ENCODE measurements around the gene NHS.

Gene NHS

DNA sequence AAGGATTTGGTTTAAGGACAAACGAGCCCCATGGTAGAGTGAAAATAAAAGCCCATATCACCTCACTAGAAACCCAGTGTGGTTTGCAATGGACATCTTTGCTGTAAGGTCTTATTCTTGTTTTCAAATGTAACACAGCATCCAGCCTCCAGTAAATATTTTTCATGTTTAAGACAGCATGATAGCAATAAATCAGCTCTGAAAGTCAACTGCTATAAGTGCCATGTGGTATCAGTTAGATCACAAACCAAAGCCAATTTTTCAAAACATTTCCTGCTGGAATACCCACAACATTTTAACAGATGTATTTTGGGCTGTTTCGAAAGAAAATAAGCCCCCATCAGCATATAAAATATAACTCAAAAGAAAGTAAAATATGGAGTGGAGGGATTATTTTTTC lies 338.3 kb downstream of the NHS start:
- no peaks in the 10 kb centered on the region for H3K4me1 ChIP-seq (ENCODE audit: insufficient read depth, low read length)
- no peaks in the 10 kb centered on the region for H3K36me3 ChIP-seq (ENCODE audit: insufficient read depth, low read length)
- H3K9ac ChIP-seq (ENCODE audit: low read depth, low read length), result no peak overlapping the region
- no peaks in the 10 kb centered on the region for H3K9me3 ChIP-seq (ENCODE audit: control insufficient read depth, insufficient read depth, low read length)

DNA sequence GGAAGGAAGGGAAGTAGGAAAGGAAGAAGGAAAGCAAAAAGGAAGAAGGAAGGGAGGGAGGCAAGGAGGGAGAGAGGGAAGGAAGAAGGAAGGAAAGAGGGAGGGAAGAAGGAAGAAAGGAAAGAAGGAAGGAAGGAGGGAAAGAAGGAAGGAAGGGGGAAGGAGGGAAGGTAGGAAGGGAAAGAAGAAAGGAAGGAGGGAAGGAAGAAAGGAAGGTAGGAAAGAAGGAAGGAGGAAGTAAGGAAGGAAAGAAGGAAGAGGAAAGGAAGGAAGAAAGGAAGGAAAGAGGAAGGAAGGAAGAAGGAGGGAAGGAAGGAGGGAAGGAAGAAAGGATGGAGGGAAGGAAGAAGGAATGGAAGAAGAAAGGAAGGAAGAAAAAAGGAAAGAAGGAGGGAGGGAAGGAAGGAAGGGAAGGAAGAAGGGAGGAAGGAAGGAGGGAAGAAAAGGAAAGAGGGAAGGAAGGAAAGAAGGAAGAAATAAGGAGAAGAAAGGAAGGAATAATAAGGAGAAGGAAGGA lies 343.7 kb downstream of the NHS start:
- no peaks in the 10 kb centered on the region for H3K36me3 ChIP-seq (ENCODE audit: insufficient read depth, low read length)
- H3K9me3 ChIP-seq (ENCODE audit: control insufficient read depth, insufficient read depth, low read length), result no peaks in the 10 kb centered on the region
- H3K4me1 ChIP-seq (ENCODE audit: insufficient read depth, low read length), result peaks cover 21% of the 10 kb centered on the region
- H3K9ac ChIP-seq (ENCODE audit: low read depth, low read length), result no peak overlapping the region

DNA sequence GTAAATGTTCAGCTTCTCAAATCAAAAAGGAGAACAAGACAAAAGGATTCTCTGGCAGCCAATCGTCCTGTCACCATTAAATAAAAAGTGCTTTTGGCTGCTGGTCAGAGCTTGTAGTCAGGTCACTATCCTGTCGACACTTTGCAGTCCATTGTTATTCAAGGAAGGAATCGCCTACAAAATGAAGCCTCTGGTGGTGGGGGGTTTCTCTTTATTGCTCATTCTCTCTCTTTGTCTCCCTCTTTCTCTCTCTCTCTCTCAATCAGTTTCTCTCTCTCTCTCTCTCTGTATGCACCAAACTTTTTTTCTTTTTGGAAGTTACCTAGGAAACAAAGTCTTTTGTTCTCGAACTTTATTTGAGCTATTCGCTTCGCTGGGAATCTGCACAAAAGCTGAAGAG lies 344.7 kb downstream of the NHS start:
- Histone ChIP-seq H3K9ac (ENCODE audit: low read depth, low read length) (no peak overlapping the region; the same call in 1 of the 2 replicates), H3K9me3 (ENCODE audit: control insufficient read depth, insufficient read depth, low read length) (no peaks in the 10 kb centered on the region), H3K4me1 (ENCODE audit: insufficient read depth, low read length) (peaks cover 21% of the 10 kb centered on the region)

DNA sequence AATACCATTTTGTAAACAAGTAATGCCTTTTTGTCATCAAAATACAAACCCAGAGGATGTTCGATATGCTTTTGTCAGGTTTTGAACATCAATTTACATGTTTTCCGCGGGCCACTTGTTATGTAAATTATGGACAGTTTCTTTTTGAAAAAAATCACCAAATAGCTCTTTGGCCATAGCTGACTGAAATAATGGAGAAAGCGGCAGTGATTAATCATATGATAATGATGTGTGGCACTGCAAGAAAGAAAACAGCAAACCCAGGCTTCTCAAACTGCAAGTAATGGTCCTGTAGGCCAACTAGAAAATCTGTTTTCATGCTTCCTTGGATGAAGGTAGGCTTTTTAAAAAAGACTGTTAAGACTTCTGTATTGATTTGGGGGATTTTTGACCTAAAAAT lies 346.7 kb downstream of the NHS start:
- Histone ChIP-seq H3K4me1 (ENCODE audit: insufficient read depth, low read length) (peaks cover 21% of the 10 kb centered on the region), H3K9ac (ENCODE audit: low read depth, low read length) (no peak overlapping the region), H3K9me3 (ENCODE audit: control insufficient read depth, insufficient read depth, low read length) (no peaks in the 10 kb centered on the region), H3K36me3 (ENCODE audit: insufficient read depth, low read length) (no peaks in the 10 kb centered on the region)

More for the DNA sequence above, 344.7 kb downstream of the NHS start:
- H3K36me3 ChIP-seq (ENCODE audit: insufficient read depth, low read length), result no peaks in the 10 kb centered on the region

DNA sequence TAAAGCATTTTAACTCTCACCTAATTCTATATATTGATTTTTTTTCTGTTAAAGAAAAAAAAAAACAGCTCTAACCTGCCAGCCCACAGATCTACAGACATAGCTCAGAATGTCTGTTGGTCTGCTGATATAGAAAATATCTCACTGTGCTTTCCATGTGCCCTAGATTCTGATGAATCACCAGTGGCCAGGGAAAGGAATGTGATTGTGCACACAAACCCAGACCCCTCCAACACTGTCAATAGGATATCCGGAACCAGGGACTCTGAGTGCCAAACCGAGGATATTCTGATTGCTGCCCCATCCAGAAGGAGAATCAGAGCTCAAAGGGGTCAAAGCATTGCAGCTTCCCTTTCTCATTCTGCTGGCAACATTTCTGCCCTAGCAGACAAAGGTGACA lies 350.2 kb downstream of the NHS start:
- Histone ChIP-seq H3K9ac (ENCODE audit: low read depth, low read length) (no peak overlapping the region), H3K4me1 (ENCODE audit: insufficient read depth, low read length) (peaks cover 15% of the 10 kb centered on the region), H3K9me3 (ENCODE audit: control insufficient read depth, insufficient read depth, low read length) (no peaks in the 10 kb centered on the region), H3K36me3 (ENCODE audit: insufficient read depth, low read length) (peaks cover 4% of the 10 kb centered on the region)

DNA sequence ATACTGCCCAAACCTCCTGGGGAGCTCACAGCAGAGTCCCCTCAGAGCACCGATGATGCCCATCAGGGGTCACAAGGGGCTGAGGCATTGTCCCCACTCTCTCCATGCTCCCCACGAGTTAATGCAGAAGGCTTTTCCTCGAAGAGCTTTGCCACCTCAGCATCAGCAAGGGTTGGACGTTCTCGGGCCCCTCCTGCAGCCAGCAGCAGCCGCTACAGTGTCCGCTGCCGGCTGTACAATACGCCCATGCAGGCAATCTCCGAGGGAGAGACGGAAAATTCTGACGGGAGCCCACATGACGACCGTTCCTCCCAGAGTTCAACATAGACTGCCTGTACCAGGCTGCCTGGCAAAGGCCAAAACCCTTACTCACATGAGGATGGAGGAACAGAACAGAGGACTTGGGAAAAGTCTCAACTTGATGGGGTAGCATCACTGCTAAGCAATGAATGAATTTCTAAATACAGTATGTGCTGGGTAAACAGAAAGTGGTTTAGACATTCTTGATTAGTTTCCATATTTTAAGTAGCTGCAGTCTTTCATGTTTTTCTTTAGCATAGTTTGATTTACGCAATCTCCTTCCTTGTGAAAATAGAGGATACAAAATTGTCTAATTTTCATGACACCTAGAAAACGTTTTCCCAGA lies 357.3 kb downstream of the NHS start:
- H3K9me3 ChIP-seq (ENCODE audit: control insufficient read depth, insufficient read depth, low read length), result no peaks in the 10 kb centered on the region
- H3K36me3 ChIP-seq (ENCODE audit: insufficient read depth, low read length), result peaks cover 4% of the 10 kb centered on the region
- H3K4me1 ChIP-seq (ENCODE audit: insufficient read depth, low read length), result peaks cover 6% of the 10 kb centered on the region; the same call in 1 of the 2 replicates
- H3K9ac ChIP-seq (ENCODE audit: low read depth, low read length), result no peak overlapping the region

DNA sequence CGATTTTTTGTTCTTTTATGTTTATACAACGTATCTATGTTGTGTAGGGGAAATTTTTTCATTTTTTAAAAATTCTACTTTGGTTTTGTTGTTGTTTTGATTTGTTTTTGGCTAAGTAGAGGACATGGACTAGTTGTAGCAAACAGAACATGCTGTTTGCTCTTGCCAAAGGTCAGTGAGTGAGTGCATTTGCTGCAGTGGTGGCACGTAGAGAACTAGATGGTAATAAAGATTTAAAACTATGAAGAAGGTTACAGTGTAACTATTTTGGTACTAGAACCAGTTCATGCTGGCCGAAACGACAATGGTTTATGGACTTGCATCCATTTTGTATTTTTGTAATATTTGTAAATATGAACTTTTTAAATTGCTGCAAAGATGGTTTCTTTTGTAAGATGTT lies 360.4 kb downstream of the NHS start:
- Histone ChIP-seq H3K36me3 (ENCODE audit: insufficient read depth, low read length) (no peaks in the 10 kb centered on the region), H3K9ac (ENCODE audit: low read depth, low read length) (no peak overlapping the region), H3K9me3 (ENCODE audit: control insufficient read depth, insufficient read depth, low read length) (no peaks in the 10 kb centered on the region), H3K4me1 (ENCODE audit: insufficient read depth, low read length) (peaks cover 6% of the 10 kb centered on the region; the same call in 1 of the 2 replicates)

DNA sequence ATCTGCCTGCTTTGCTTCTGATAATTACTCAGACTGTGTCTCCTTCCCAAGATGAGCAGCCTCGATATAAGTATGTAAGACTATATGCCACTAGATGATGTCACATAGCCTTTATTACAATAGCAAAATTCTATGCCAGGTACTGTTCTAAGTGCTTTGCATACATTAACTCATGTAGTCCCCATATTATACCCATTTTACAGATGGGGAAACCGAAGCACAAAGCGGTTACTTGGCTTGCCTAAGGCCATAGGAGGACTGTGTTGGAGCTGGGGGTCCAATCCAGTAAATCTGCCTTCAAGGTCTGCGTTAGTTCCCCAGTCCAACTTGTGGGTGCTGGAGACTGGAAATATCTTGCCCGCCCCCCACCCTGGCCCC lies 361.5 kb downstream of the NHS start:
- H3K4me1 ChIP-seq (ENCODE audit: insufficient read depth, low read length), result peaks cover 6% of the 10 kb centered on the region; the same call in 1 of the 2 replicates
- no peaks in the 10 kb centered on the region for H3K36me3 ChIP-seq (ENCODE audit: insufficient read depth, low read length)
- no peaks in the 10 kb centered on the region for H3K9me3 ChIP-seq (ENCODE audit: control insufficient read depth, insufficient read depth, low read length)
- H3K9ac ChIP-seq (ENCODE audit: low read depth, low read length), result peak overlapping the region; percentile 39; the same call in 1 of the 2 replicates

DNA sequence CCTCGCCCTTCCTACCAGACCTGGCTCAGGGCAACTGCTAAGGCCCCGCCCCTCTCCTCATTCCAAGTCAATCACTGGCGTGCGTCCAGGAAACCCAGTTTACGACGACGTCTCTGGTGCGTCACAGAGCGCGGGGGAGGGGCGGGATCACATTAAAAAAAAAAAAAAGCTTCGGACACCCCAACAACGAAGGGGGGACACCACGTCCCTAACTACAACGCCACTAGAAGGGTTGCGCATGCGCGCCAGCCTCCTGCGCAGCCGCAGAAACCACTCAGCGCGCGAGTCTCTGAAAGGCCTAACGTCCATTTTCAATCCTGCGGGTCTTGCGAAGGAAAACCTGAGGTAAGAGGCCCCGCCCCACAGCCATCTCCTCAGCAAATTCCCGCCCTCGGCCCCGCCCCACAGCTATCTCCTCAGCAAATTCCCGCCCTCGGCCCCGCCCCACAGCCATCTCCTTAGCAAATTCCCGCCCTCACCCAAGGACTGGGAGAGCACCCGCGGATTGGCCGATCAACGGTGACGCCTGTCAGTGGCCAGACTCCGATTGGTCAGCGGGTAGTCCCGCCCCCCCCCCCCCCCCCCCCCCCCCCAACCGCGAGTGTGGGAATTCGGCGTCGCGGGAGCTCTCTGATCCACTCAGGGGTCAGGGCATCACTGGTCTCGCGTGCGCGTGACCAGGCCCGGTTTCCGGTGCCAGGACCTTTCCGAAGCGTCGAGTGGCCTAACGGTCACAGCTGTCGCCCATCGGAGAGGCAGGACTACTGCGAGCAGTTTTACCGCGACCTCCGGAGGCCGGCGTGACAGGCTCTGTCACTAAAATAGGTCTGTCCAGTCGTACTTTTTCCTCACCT lies 362.1 kb downstream of the NHS start, which contains the start of gene SCML1:
Gene SCML1, plus strand, starts transcription at position 638 of the 854 bp plus-strand sequence. CDS start 6,694 bp downstream, outside the sequence.
- H3K9ac ChIP-seq (ENCODE audit: low read depth, low read length), result peak within 1 kb of the TSS; percentile 67; the same call in 1 of the 2 replicates
- H3K36me3 ChIP-seq (ENCODE audit: insufficient read depth, low read length), result no peaks in the 10 kb centered on the region
- no peaks in the 10 kb centered on the region for H3K9me3 ChIP-seq (ENCODE audit: control insufficient read depth, insufficient read depth, low read length)
- H3K4me1 ChIP-seq (ENCODE audit: insufficient read depth, low read length), result peaks cover 6% of the 10 kb centered on the region; the same call in 1 of the 2 replicates

DNA sequence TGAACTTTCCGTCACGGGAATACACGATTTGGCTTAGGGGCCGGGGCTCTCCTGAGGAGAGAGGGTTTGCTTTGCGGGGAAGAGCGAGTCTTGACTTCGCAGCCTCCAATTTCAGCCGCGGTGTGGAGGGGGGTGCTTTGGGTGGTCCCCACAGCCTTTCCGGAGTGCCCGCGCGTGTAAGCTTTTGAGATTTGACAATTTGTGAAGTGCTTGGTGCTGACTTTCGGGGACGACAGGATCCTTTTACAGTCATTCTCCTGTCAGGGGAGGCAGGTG lies 362.6 kb downstream of the NHS start:
- Histone ChIP-seq H3K4me1 (ENCODE audit: insufficient read depth, low read length) (peaks cover 6% of the 10 kb centered on the region; the same call in 1 of the 2 replicates), H3K9me3 (ENCODE audit: control insufficient read depth, insufficient read depth, low read length) (no peaks in the 10 kb centered on the region), H3K36me3 (ENCODE audit: insufficient read depth, low read length) (no peaks in the 10 kb centered on the region), H3K9ac (ENCODE audit: low read depth, low read length) (peak overlapping the region; percentile 67; the same call in 1 of the 2 replicates)

DNA sequence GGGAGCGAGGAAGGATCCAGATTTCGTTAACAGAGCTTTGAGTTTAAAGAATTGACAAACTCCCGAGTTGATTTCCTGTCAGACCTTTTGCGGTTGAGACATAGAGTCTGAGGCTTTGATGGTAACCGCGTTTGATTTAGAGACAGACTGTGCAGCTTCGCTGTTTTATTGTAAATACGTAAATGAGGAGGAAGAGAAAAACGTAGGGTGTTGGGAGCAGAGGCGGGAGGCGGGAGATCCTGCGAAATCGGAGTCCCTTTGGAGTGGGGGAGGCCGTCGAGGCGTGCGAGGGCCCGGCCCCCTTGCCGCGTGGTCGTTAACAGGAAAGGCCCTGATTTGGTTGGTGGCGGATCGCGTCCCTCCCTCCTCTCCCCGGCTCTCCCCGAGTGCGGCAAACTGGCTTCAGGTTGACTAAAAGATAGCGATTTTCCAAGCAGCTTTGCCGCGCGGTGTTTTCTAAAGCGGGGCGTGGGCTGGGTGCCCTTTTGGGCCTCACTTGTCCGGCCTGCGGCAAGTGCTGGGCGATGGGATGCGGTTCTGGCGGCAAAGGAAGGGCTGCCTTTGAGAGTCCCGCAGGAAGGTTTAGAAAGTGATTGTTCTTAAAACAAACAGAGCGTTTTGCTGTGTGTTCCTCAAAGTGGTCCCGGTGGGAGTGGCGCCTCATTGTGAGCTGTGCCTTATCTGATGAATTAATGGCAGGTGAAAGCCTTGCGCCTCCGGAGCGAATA lies 363.1 kb downstream of the NHS start:
- Histone ChIP-seq H3K9me3 (ENCODE audit: control insufficient read depth, insufficient read depth, low read length) (no peaks in the 10 kb centered on the region), H3K4me1 (ENCODE audit: insufficient read depth, low read length) (peaks cover 6% of the 10 kb centered on the region; the same call in 1 of the 2 replicates), H3K36me3 (ENCODE audit: insufficient read depth, low read length) (no peaks in the 10 kb centered on the region), H3K9ac (ENCODE audit: low read depth, low read length) (peak overlapping the region; percentile 67; the same call in 1 of the 2 replicates)

DNA sequence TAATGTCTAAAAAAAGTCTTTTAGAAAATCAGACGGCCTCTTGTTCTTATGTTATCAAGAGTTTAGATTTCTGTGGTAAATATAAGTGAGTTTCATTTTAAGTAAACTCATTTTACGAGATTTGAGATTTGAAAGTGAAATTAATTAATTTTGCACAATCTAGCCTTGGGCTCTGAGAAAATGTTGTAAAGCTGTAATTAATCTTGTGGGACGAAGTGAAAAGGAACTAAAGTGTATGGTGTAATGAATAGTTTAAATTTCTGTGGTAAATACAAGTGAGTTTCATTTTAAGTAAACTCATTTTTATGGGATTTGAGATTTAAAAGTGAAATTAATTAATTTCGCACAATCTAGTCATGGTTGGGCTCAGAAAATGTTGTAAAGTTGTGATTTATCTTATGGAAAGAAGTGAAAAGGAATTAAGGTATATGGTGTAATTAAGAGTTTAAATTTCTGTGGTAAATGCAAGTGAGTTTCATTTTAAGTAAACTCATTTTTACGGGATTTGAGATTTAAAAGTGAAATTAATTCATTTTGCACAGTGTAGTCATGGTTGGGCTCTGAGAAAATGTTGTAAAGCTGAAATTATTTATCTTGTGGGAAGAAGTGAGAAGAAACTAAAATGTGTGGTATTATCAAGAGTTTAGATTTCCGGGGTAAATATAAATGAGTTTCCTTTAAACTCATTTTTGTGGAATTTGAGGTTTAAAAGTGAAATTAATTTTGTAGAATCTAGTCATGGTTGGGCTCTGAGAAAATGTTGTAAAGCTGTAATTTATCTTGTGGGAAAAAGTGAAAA lies 363.9 kb downstream of the NHS start:
- H3K4me1 ChIP-seq (ENCODE audit: insufficient read depth, low read length), result peaks cover 3% of the 10 kb centered on the region; the same call in 1 of the 2 replicates
- no peaks in the 10 kb centered on the region for H3K9me3 ChIP-seq (ENCODE audit: control insufficient read depth, insufficient read depth, low read length)
- peak overlapping the region; percentile 67; the same call in 1 of the 2 replicates for H3K9ac ChIP-seq (ENCODE audit: low read depth, low read length)
- H3K36me3 ChIP-seq (ENCODE audit: insufficient read depth, low read length), result no peaks in the 10 kb centered on the region

DNA sequence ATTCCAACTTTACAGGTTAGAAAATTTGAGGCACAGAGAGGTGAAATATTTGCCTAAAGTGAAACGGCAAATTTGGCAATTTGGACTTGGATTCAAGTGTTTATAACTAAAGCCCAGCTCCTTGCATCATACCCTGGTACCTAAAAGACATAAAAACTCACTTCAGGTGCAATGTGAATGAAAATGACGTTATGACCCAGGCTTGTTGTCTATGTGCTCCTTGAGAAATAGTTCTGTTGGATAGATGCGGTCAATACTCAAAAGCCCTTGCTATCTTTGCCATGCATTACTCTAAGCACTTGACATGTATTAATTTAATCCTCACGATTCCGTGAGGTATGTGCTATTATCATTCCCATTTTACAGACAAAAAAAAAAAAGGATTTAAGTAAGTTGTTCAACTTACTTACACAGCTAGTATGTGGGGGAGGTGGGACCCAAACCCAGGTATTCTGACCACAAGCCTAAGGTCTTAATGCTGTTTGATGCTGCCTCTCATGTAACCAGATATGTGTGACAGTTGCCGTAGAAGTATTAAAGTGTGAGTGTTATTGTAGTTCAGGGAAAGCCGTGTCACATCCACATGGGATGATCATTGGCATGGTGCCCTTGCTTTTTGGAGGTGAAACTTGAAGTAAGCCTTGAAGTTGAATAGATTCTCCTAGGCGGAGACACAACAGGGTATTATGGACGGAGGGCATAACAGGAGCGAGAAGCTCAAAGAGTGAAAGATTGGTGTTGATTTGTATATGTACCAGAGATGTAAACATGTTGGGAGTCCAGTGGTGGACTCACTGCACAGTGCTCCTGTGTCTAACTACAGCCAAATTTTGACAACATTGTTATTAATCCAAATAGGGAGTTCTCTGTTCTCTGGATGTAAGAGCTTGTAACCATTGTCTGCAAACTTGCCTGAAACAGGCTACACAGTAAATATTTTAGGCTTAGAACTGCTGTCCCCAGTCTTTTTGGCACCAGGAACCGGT lies 365.4 kb downstream of the NHS start:
- H3K9ac ChIP-seq (ENCODE audit: low read depth, low read length), result no peak overlapping the region
- no peaks in the 10 kb centered on the region for H3K9me3 ChIP-seq (ENCODE audit: control insufficient read depth, insufficient read depth, low read length)
- no peaks in the 10 kb centered on the region for H3K36me3 ChIP-seq (ENCODE audit: insufficient read depth, low read length)
- H3K4me1 ChIP-seq (ENCODE audit: insufficient read depth, low read length), result no peaks in the 10 kb centered on the region

Measured in ES-I3 (cell line).